Mesothelial cell of epicardium (in vitro differentiated cells): ENCODE data around the gene SINHCAF. TPM values are rescaled to one million over a fixed set of nuclear protein-coding genes. Genes with fewer than 3 reads are reported as not detected.

Source experiments
- DNase-seq, 2 experiments: peaks; one replicate each; pipeline ENCODE4 v3.0.0; 2021; ENCODE audit warnings: low spot score in 2 of 2; ENCODE audit not compliant: unreplicated experiment in 2 of 2
- H3K27ac Mint-ChIP-seq: 2 replicates; pipeline ENCODE4 v1.8.0; 2021; ENCODE audit warnings: mixed read lengths
- H3K27me3 Mint-ChIP-seq: 2 replicates; pipeline ENCODE4 v1.8.0; 2021; ENCODE audit warnings: low read depth, mixed read lengths
- H3K36me3 Mint-ChIP-seq: 2 replicates; pipeline ENCODE4 v1.8.0; 2021; ENCODE audit warnings: mixed read lengths
- H3K4me1 Mint-ChIP-seq: 2 replicates; pipeline ENCODE4 v1.8.0; 2021; ENCODE audit warnings: mixed read lengths
- H3K4me3 Mint-ChIP-seq: 2 replicates; pipeline ENCODE4 v1.8.0; 2021; ENCODE audit warnings: mild to moderate bottlenecking, moderate library complexity, mixed read lengths
- H3K9me3 Mint-ChIP-seq: 2 replicates; pipeline ENCODE4 v1.8.0; 2021; ENCODE audit warnings: mixed read lengths
- CTCF ChIP-seq: fragments of 200-600 bp; sonication (generic); IDR thresholded peaks from one replicate; pipeline ENCODE4 v1.5.0; 2021; ENCODE audit warnings: antibody characterized with exemption; ENCODE audit not compliant: unreplicated experiment
- total RNA-seq: library from RNA; stranded (reverse); gene quantifications from 3 replicates; pipeline ENCODE4 v1.2.1, GENCODE V29; 2021

Gene SINHCAF
- total RNA-seq, 1 donor from 2014 or later: 241 TPM

GRCh38 chr12:31236998-31237637 is 88.8 kb downstream of the SINHCAF start:
- Mint-ChIP-seq H3K36me3 (no peaks in the 10 kb centered on the region), H3K27me3 (peaks cover 9% of the 10 kb centered on the region), H3K9me3 (no peaks in the 10 kb centered on the region), H3K4me3 (no peak overlapping the region), H3K4me1 (peaks cover 12% of the 10 kb centered on the region), H3K27ac (no peak overlapping the region)
- no peak for DNase-seq
- TF ChIP-seq CTCF: no peak

GRCh38 chr12:31235868-31236395 is 90.0 kb downstream of the SINHCAF start:
- no peak for TF ChIP-seq CTCF
- DNase-seq: no peak
- Mint-ChIP-seq H3K36me3 (no peaks in the 10 kb centered on the region), H3K9me3 (peaks cover 5% of the 10 kb centered on the region), H3K4me3 (no peak overlapping the region), H3K27me3 (peaks cover 9% of the 10 kb centered on the region), H3K27ac (no peak overlapping the region), H3K4me1 (peaks cover 12% of the 10 kb centered on the region)

GRCh38 chr12:31234955-31235867 is 90.7 kb downstream of the SINHCAF start:
- Mint-ChIP-seq H3K36me3 (no peaks in the 10 kb centered on the region), H3K27ac (no peak overlapping the region), H3K27me3 (peaks cover 5% of the 10 kb centered on the region), H3K4me3 (no peak overlapping the region), H3K9me3 (peaks cover 5% of the 10 kb centered on the region), H3K4me1 (peaks cover 12% of the 10 kb centered on the region)
- peak; percentile 58 for TF ChIP-seq CTCF
- peak in 1 of 2 experiments; percentile 65 for DNase-seq

GRCh38 chr12:31234053-31234840 is 91.7 kb downstream of the SINHCAF start:
- Mint-ChIP-seq H3K4me3 (no peak overlapping the region), H3K9me3 (peaks cover 5% of the 10 kb centered on the region), H3K27ac (no peak overlapping the region), H3K4me1 (peaks cover 12% of the 10 kb centered on the region), H3K27me3 (peaks cover 5% of the 10 kb centered on the region), H3K36me3 (no peaks in the 10 kb centered on the region)
- TF ChIP-seq CTCF: no peak
- DNase-seq: no peak

GRCh38 chr12:31233061-31233730 is 92.8 kb downstream of the SINHCAF start:
- no peak for TF ChIP-seq CTCF

More at GRCh38 chr12:31233061-31233730, 92.8 kb downstream of the SINHCAF start:
- Mint-ChIP-seq H3K27me3 (peaks cover 4% of the 10 kb centered on the region), H3K27ac (no peak overlapping the region), H3K4me3 (no peak overlapping the region), H3K36me3 (no peaks in the 10 kb centered on the region), H3K9me3 (peaks cover 5% of the 10 kb centered on the region), H3K4me1 (peaks cover 11% of the 10 kb centered on the region)
- DNase-seq: no peak
